HS-27A (cell line): ENCODE data around the gene PATE2.
A peak's percentile ranks its signal among the peaks of the same experiment; 100 is the strongest.

Experiments used
- DNase-seq: peaks from one replicate; pipeline ENCODE4 v3.0.0-alpha.2; 2012; ENCODE audit warnings: low read depth, missing footprints

Gene PATE2

GRCh38 chr11:125778728-125779127 is at the start of gene PATE2:
Gene PATE2, minus strand, starts transcription at chr11:125778828. Its CDS starts 55 bp downstream, at chr11:125778773.
- no peak for DNase-seq

GRCh38 chr11:125807909-125808308 is 29.3 kb upstream of the PATE2 start:
- DNase-seq: no peak

- no peak for DNase-seq
Measured at GRCh38 chr11:125802387-125802786, 23.8 kb upstream of the PATE2 start.

- no peak for DNase-seq
Measured at GRCh38 chr11:125799808-125800207, 21.2 kb upstream of the PATE2 start.

GRCh38 chr11:125797641-125798040 is 19.0 kb upstream of the PATE2 start:
- no peak for DNase-seq

- DNase-seq: no peak
Measured at GRCh38 chr11:125790825-125791224, 12.2 kb upstream of the PATE2 start.

- no peak for DNase-seq
Measured at GRCh38 chr11:125787827-125788226, 9.2 kb upstream of the PATE2 start, which contains the start of gene PATE3. Gene PATE3, plus strand, starts transcription at chr11:125788127. Its CDS starts 25 bp downstream, at chr11:125788152.

- no peak for DNase-seq
Measured at GRCh38 chr11:125784678-125785077, 6.0 kb upstream of the PATE2 start.

- no peak for DNase-seq
Measured at GRCh38 chr11:125777309-125777708, 1.3 kb downstream of the PATE2 start.

- DNase-seq: no peak
Measured at GRCh38 chr11:125773516-125773915, 5.1 kb downstream of the PATE2 start.

- peak; percentile 27 for DNase-seq
Measured at GRCh38 chr11:125772834-125773505, 5.7 kb downstream of the PATE2 start.

GRCh38 chr11:125770583-125770982 is 8.0 kb downstream of the PATE2 start:
- DNase-seq: no peak

GRCh38 chr11:125768336-125769046 is 10.1 kb downstream of the PATE2 start:
- DNase-seq: no peak

- DNase-seq: no peak
Measured at GRCh38 chr11:125766251-125766650, 12.4 kb downstream of the PATE2 start.

GRCh38 chr11:125763483-125763882 is 15.1 kb downstream of the PATE2 start:
- DNase-seq: no peak

- no peak for DNase-seq
Measured at GRCh38 chr11:125762445-125762844, 16.2 kb downstream of the PATE2 start.

- DNase-seq: no peak
Measured at GRCh38 chr11:125756050-125756449, 22.6 kb downstream of the PATE2 start.

GRCh38 chr11:125750629-125751028 is 28.0 kb downstream of the PATE2 start:
- DNase-seq: no peak

GRCh38 chr11:125745979-125746378 is 32.6 kb downstream of the PATE2 start, which contains the start of gene PATE1:
Gene PATE1, plus strand, starts transcription at chr11:125746279. Its CDS starts 26 bp downstream, at chr11:125746305.
- DNase-seq: no peak

- no peak for DNase-seq
Measured at GRCh38 chr11:125743681-125744080, 34.9 kb downstream of the PATE2 start.

- DNase-seq: no peak
Measured at GRCh38 chr11:125740617-125741016, 38.0 kb downstream of the PATE2 start.

GRCh38 chr11:125728969-125729368 is 49.7 kb downstream of the PATE2 start:
- DNase-seq: no peak
